Measurements from ENCODE around the gene MRPS15.

Gene MRPS15

GRCh38 chr1:36457691-36458090, 6.5 kb downstream of the MRPS15 start:
- DNase-seq (ENCODE audit: low read depth in 2 of 2) = no peak

GRCh38 chr1:36456391-36456928, 7.7 kb downstream of the MRPS15 start:
- no peak for DNase-seq (ENCODE audit: low read depth in 2 of 2)

- no peak for DNase-seq (ENCODE audit: low read depth in 2 of 2)
These were observed 8.8 kb downstream of the MRPS15 start for GRCh38 chr1:36455386-36455785.

- no peak for DNase-seq (ENCODE audit: low read depth in 2 of 2)
These were observed 10.4 kb downstream of the MRPS15 start for GRCh38 chr1:36453600-36454388.

- DNase-seq (ENCODE audit: low read depth in 2 of 2) = no peak
These were observed 11.1 kb downstream of the MRPS15 start for GRCh38 chr1:36453051-36453450.

- no peak for DNase-seq (ENCODE audit: low read depth in 2 of 2)
These were observed 13.3 kb downstream of the MRPS15 start for GRCh38 chr1:36450919-36451305.

GRCh38 chr1:36450270-36450918, 13.8 kb downstream of the MRPS15 start, which contains the start of gene OSCP1:
OSCP1 (minus strand) TSS chr1:36450451; CDS start chr1:36450369, 82 bp downstream.
- DNase-seq (ENCODE audit: low read depth in 2 of 2) = peak; percentile 69 to 82

GRCh38 chr1:36448530-36449056, 15.6 kb downstream of the MRPS15 start:
- DNase-seq (ENCODE audit: low read depth in 2 of 2) = no peak

GRCh38 chr1:36447450-36447849, 16.7 kb downstream of the MRPS15 start:
- DNase-seq (ENCODE audit: low read depth in 2 of 2) = no peak

GRCh38 chr1:36446746-36447145, 17.4 kb downstream of the MRPS15 start:
- no peak for DNase-seq (ENCODE audit: low read depth in 2 of 2)

GRCh38 chr1:36446271-36446670, 17.9 kb downstream of the MRPS15 start:
- no peak for DNase-seq (ENCODE audit: low read depth in 2 of 2)

- DNase-seq (ENCODE audit: low read depth in 2 of 2) = no peak
These were observed 20.9 kb downstream of the MRPS15 start for GRCh38 chr1:36443297-36443696.

- no peak for DNase-seq (ENCODE audit: low read depth in 2 of 2)
These were observed 21.8 kb downstream of the MRPS15 start for GRCh38 chr1:36442337-36442736.

- DNase-seq (ENCODE audit: low read depth in 2 of 2) = no peak
These were observed 23.5 kb downstream of the MRPS15 start for GRCh38 chr1:36440646-36441045.

- DNase-seq (ENCODE audit: low read depth in 2 of 2) = no peak
These were observed 24.1 kb downstream of the MRPS15 start for GRCh38 chr1:36440044-36440443.

- DNase-seq (ENCODE audit: low read depth in 2 of 2) = no peak
These were observed 25.5 kb downstream of the MRPS15 start for GRCh38 chr1:36438715-36439114.

- DNase-seq (ENCODE audit: low read depth in 2 of 2) = no peak
These were observed 27.4 kb downstream of the MRPS15 start for GRCh38 chr1:36436821-36437220.

- DNase-seq (ENCODE audit: low read depth in 2 of 2) = no peak
These were observed 31.1 kb downstream of the MRPS15 start for GRCh38 chr1:36433102-36433501.

- no peak for DNase-seq (ENCODE audit: low read depth in 2 of 2)
These were observed 31.6 kb downstream of the MRPS15 start for GRCh38 chr1:36432616-36433015.

GRCh38 chr1:36425791-36426190, 38.4 kb downstream of the MRPS15 start:
- no peak for DNase-seq (ENCODE audit: low read depth in 2 of 2)

- DNase-seq (ENCODE audit: low read depth in 2 of 2) = no peak
These were observed 42.5 kb downstream of the MRPS15 start for GRCh38 chr1:36421649-36422048.

GRCh38 chr1:36420836-36421317, 43.3 kb downstream of the MRPS15 start:
- peak; percentile 92 to 96 for DNase-seq (ENCODE audit: low read depth in 2 of 2)

GRCh38 chr1:36420409-36420808, 43.8 kb downstream of the MRPS15 start:
- no peak for DNase-seq (ENCODE audit: low read depth in 2 of 2)

Measured in activated CD4-positive, alpha-beta T cell treated with anti-CD3 and anti-CD28 coated beads for 24 hours (primary cell).